D721Med (cell line): ENCODE measurements around the gene THOC6.

ENCODE experiments used
- DNase-seq: peaks from one replicate; pipeline ENCODE4 v3.0.0; 2011; ENCODE audit warnings: low spot score; ENCODE audit not compliant: insufficient read length
- FAIRE-seq: peaks from 2 replicates; lab custom pipeline; 2011; peaks lifted over from hg19 to GRCh38; lab: Jason Lieb, UNC
- CTCF ChIP-seq: IDR thresholded peaks from 2 replicates; pipeline ENCODE4 v1.5.1; 2012; ENCODE audit warnings: mild to moderate bottlenecking, control low read depth; ENCODE audit not compliant: insufficient read depth; ENCODE audit errors: missing control alignments

THOC6 gene

GRCh38 chr16:3004319-3004718, 19.5 kb upstream of the THOC6 start:
- no peak for DNase-seq
- TF ChIP-seq CTCF = no peak
- FAIRE-seq = no peak

- no peak for FAIRE-seq
- DNase-seq = no peak
- TF ChIP-seq CTCF = no peak
These were observed 19.0 kb upstream of the THOC6 start for GRCh38 chr16:3004781-3005284.

- TF ChIP-seq CTCF = no peak
- DNase-seq = no peak
- FAIRE-seq = no peak
These were observed 16.5 kb upstream of the THOC6 start for GRCh38 chr16:3007059-3007956.

- no peak for FAIRE-seq
- DNase-seq = no peak
- TF ChIP-seq CTCF = no peak
These were observed 15.7 kb upstream of the THOC6 start for GRCh38 chr16:3007957-3008689.

- TF ChIP-seq CTCF = no peak
- DNase-seq (no peak), FAIRE-seq (no peak)
These were observed 15.2 kb upstream of the THOC6 start for GRCh38 chr16:3008690-3009037.

GRCh38 chr16:3009568-3010390, 14.1 kb upstream of the THOC6 start:
- FAIRE-seq (no peak), DNase-seq (no peak)
- no peak for TF ChIP-seq CTCF
